Epithelial cell of alveolus of lung (primary cell): ENCODE data around the gene SLC22A7. TPM values are rescaled to one million over a fixed set of nuclear protein-coding genes. Genes with fewer than 3 reads are reported as not detected.

Source experiments
- total RNA-seq: library from RNA; depleted of rRNA; stranded (reverse); fragments of >200 nt; gene quantifications from 2 replicates; pipeline ENCODE4 v1.2.1, GENCODE V29; 2015

Gene SLC22A7, protein sequence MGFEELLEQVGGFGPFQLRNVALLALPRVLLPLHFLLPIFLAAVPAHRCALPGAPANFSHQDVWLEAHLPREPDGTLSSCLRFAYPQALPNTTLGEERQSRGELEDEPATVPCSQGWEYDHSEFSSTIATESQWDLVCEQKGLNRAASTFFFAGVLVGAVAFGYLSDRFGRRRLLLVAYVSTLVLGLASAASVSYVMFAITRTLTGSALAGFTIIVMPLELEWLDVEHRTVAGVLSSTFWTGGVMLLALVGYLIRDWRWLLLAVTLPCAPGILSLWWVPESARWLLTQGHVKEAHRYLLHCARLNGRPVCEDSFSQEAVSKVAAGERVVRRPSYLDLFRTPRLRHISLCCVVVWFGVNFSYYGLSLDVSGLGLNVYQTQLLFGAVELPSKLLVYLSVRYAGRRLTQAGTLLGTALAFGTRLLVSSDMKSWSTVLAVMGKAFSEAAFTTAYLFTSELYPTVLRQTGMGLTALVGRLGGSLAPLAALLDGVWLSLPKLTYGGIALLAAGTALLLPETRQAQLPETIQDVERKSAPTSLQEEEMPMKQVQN
- not detected in 2 replicates for total RNA-seq

DNA sequence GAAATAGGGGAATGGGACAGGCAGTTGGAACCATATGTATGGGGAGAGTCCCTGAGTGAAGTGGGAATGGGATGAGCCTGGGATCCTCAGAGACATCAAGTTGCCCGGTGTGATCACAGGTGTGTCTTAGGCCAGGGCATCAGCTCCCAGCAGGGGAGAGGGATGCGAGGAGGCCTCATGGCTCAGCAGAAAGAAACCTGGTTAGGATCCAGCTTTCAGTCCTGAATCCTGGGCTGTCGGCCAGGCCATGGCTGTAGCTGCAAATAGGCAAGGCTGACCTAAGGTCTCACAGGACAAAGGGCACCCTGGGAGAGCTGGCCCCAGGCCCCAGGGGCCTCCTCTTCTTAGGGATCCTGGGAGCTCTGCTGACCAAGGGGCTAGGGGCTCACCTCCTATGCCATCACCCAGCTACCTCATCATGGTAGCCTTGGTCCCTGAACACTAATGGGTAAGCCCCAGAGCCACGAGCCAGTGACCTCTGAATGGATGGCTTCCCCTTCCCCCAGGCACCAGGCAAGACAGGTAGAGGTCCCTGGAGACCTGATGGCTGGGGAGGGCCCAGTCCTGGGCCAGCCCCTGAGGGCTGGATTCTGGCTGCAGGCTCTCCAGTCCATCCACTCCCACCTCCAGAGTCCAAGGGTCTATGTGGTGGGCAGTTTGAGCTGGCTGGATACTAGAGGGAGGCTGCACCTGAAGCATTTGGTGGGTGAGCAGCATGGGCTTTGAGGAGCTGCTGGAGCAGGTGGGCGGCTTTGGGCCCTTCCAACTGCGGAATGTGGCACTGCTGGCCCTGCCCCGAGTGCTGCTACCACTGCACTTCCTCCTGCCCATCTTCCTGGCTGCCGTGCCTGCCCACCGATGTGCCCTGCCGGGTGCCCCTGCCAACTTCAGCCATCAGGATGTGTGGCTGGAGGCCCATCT, at the start of gene SLC22A7:
Gene SLC22A7 (plus strand): TSS at position 617 of the 921 bp plus-strand sequence. CDS start 99 bp downstream, at position 716.

DNA sequence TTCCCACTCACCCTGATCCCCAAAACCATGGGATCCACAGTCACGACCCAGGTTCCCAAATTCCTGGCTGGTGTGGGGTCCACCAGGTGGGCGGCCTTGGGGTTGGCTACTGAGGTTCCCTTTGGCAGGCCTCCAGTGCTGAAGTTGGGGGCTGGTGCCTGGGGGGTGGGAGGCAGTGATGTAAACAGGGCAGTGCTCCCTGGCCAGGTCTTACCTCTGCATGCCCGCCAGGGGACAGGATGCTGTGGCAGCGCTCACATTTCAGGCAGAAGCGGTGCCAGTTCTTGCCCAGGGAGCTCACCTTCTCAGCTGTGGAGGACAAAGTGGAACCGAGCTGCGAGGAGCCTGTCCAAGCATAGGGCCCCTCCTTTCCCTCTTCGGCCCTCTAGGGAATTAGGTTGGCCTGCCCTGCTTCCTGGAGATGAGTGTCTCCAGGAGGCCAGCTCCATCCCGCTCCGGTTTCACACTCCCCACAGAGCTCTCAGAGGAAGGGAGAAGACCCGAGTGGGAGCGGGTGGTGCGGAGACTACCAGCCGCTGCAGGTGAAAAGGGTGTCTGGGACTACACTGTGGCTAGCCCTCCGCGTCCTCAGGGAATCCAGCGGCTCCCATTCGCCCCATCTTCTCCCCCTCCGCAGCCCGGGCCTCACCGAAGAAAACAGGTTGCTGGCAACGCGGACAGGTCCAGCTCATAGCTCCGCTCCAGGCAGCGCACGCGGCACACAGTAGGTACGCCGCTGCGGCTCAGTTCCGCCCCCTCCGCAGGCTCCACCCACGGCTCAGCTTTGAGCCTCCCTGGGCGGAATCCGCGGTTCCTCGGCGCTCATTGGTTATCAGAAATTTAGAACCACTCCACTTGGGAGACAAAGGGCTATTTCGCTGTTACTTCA, 10.3 kb downstream of the SLC22A7 start, which contains the start of gene CRIP3:
Gene CRIP3 (minus strand): TSS at position 726 of the 889 bp plus-strand sequence. CDS start 34 bp downstream, at position 692.

Other genes with a start within 250 kb of the SLC22A7 start
- 32.7 and 38.7 TPM in 2 replicates for gene CUL7, start 244.4 kb upstream of the SLC22A7 start, total RNA-seq
- 35.9 and 41.3 TPM in 2 replicates for gene MRPL2, start 238.8 kb upstream of the SLC22A7 start, total RNA-seq
- gene KLC4, start 238.6 kb upstream of the SLC22A7 start, total RNA-seq = 11.2 and 14.7 TPM in 2 replicates
- gene PTK7, start 221.9 kb upstream of the SLC22A7 start, total RNA-seq = 144 and 240 TPM in 2 replicates
- 15.6 and 33.6 TPM in 2 replicates for gene SRF, start 127.0 kb upstream of the SLC22A7 start, total RNA-seq
- gene CUL9, start 116.1 kb upstream of the SLC22A7 start, total RNA-seq = 12.2 and 15.9 TPM in 2 replicates
- 103 and 117 TPM in 2 replicates for gene DNPH1, start 68.8 kb upstream of the SLC22A7 start, total RNA-seq
- gene TTBK1, start 54.8 kb upstream of the SLC22A7 start, total RNA-seq = not detected in 2 replicates
- gene CRIP3, start 10.6 kb downstream of the SLC22A7 start, total RNA-seq = not detected in 2 replicates
- gene ZNF318, start 71.4 kb downstream of the SLC22A7 start, total RNA-seq = 7.0 and 13.6 TPM in 2 replicates
- 16.8 and 17.6 TPM in 2 replicates for gene ABCC10, start 129.3 kb downstream of the SLC22A7 start, total RNA-seq
- gene DLK2, start 157.3 kb downstream of the SLC22A7 start, total RNA-seq = 1.0 and 1.8 TPM in 2 replicates
- 16.0 and 23.8 TPM in 2 replicates for gene TJAP1, start 179.3 kb downstream of the SLC22A7 start, total RNA-seq
- 0.39 TPM in 1 of 2 replicates, not detected in the other for gene LRRC73, start 212.1 kb downstream of the SLC22A7 start, total RNA-seq
- gene YIPF3, start 218.7 kb downstream of the SLC22A7 start, total RNA-seq = 146 and 163 TPM in 2 replicates
- gene POLR1C, start 218.8 kb downstream of the SLC22A7 start, total RNA-seq = 23.4 and 25.1 TPM in 2 replicates